ENCODE data around the gene PDE9A.
"Not testable (repeated sequence)": the region's sequence is repeated elsewhere in the genome, so short reads cannot be mapped to it uniquely, and the experiment has no call there.

PDE9A gene

DNA sequence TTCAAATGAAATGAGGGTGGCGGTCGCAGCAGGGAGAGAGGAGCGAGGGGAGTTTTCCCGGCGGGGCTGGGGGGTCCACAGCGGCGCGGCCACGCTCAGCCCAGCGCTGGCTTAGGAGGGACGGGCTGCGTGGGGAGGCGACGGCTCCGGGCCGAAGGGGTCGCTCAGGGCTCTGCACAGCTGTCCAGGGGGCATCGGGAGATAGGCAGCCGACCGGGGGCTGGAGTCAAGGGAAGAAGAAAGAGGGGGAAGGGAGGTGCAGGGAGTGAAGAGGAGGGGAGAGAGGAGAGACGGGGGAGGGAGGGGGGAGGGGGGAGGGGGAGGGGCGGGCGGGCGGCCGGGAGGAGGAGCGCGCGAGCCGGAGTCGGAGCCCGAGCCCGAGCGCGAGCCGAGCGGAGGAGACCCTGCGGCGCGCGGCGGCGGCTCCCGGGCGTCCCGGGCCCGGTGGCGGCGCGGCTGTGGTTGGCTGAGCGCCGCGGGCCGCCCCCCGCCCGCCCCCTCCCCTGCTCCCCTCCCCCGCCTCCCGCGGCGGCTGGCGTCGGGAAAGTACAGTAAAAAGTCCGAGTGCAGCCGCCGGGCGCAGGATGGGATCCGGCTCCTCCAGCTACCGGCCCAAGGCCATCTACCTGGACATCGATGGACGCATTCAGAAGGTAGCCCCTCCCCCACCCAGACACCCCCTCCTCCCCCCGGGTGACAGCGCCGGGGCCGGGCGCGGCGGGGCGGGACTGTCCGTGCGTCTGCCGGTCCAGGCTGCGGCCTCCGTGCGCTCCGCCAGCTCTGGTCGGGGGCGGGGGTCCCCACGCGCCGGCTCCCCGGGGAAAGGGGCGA lies at the start of gene PDE9A:
Gene PDE9A (plus strand): TSS at position 391 of the 831 bp plus-strand sequence. CDS start 194 bp downstream, at position 585.
- DNase-seq (ENCODE audit: low spot score) = no peak

DNA sequence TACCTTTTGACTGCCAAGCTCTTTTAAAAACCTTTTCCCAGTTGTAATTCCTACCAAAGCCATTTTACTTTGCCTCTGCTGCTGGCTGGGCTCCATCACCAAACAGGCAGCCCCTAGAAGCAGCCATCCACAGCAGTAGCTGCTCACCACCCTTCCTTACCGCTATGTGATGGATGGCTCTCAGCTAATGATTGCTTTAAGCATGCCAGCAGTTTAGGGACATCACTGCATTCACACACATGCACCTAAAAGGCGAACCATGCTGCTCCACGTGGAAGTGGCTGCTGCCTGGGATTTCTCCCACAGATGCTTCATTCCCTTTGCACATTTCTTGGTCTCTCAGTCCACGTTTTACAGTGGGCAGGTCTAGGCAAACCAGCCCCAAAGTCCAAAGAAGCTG lies 46.3 kb upstream of the PDE9A start:
- no peak for DNase-seq (ENCODE audit: low spot score)

DNA sequence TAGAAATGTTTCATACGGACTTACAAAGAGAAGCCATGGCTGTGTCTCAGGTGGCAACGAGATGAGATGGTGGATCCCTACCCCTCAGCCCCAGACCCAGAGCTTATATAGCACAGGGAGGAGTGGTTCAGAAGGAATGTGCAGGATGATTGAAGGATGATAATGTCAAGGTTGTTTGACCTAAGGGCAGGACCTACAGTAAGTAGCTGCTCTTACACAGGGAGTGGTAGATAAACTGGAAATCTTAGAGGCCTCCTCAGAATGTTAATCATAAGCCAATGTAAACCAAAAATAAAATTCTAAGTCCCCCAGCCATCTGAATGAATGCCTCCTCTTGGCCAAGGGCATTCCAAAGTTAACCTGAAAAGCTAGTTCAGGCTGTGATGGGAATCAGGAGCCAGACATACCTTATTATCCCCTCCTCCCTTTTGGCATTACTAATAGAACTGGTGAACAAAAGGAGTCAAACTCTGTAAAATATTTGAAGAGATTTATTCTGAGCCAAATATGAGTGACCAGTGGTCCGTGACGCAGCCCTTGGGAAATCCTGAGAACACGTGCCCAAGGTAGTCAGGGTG lies 45.8 kb upstream of the PDE9A start:
- no peak for DNase-seq (ENCODE audit: low spot score)

DNA sequence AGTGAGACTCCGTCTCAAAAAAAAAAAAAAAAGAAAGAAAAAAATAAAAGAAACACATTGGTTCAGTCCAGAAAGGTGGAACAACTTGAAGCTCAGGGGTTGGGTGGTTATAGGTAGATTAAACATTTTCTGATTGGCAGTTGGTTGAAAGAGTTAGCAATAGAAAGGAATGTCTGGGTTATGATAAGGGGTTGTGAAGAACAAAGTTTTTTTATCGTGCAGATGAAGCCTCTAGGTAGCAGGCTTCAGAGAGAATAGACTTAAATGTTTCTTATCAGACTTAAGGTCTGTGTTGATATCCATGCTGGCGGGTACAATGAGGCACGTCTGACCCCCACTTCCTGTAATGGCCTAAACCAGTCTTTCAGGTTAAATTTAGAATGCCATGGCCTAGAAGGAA lies 45.0 kb upstream of the PDE9A start:
- no peak for DNase-seq (ENCODE audit: low spot score)

DNA sequence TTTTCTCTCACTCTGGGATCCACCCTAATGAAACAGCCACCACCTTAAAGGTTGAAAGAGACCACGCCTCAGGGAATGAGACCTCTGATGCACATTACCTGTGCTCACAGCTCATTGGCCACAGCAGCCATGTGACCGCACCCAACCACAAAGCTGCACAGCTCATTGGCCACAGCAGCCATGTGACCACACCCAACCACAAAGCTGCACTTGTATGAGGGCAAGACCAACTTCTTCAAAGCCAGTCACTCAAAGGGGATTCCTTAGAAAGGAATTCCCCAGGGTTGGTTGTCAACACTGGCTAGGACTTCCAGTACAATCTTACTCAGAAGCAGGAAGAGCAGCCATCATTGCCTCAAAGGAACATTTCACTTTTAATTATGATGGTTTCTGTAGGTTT lies 43.6 kb upstream of the PDE9A start:
- peak; percentile 21 for DNase-seq (ENCODE audit: low spot score)

DNA sequence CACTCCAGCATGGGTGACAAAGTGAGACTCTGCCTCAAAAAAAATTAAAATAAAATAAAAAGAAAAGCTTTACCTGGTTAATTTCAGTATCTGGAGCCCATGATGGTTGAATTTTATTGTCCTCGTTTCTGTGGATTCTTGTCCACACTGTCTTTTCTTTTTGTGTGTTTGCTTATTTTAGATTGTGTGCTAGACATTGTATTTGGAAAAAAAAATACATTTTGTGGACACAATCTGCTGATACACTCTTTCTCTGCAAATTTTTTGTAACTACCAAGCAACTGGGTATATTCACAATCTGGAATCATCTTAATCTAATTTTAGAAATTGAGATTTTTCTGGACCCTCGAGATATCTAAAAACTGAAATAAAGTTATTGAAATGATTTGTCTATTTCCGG lies 41.6 kb upstream of the PDE9A start:
- no peak for DNase-seq (ENCODE audit: low spot score)

DNA sequence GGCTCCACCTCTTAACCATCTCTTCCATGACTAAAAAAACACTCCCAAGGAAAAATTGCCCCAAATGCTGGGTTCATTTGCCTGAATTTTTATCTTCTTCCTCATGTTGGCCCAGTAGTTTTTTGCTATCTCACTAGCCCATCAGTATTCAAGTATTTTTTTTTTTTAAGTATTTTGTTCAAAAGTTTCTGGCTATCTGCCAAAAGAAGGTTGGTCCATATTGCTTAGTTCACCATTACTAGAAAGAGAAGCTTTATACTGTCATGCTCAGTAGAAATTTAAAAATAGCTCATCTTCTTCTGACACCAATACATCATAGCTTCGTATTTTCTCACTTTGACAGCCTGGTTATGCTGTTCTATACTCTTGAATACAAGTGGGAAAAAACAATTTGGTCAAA lies 41.0 kb upstream of the PDE9A start:
- DNase-seq (ENCODE audit: low spot score) = no peak

DNA sequence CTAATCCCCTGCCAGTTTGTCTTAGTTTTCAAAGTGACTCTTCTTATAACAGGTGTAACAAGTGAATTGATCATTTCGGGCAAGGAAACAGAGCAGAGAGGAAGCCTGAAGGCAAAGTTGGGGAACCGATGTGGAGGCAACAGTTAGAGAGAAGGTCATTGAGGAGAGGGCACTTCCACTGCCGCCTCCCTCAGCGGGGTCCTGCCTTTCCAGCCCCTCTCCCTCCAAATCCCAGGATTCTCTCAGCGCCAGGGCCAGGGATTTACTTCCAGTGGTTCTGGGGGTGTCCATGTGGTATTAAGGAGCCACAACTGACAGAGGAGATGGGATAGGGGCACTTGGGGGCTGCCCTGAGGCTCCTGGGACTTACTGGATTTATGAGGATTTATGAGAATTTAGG lies 39.7 kb upstream of the PDE9A start:
- no peak for DNase-seq (ENCODE audit: low spot score)

DNA sequence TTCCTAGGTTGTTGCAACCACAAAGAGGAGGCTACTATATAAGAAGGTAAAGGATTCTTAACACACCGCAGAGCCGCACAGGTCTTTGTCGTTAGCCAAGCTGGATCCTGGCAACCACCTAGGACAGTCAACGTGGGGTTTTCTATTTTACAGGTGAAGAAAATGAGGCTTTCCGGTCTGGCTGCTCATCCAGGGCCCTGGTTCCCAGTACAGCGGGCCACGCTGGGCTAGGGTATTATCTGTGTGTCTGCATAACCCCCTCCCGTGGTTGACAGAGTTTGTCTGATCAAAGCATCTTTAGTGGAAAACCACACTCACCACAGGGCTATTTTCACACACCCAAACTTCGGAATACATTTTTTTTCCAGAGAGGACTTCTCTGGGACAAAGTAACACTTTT lies 39.0 kb upstream of the PDE9A start:
- no peak for DNase-seq (ENCODE audit: low spot score)

DNA sequence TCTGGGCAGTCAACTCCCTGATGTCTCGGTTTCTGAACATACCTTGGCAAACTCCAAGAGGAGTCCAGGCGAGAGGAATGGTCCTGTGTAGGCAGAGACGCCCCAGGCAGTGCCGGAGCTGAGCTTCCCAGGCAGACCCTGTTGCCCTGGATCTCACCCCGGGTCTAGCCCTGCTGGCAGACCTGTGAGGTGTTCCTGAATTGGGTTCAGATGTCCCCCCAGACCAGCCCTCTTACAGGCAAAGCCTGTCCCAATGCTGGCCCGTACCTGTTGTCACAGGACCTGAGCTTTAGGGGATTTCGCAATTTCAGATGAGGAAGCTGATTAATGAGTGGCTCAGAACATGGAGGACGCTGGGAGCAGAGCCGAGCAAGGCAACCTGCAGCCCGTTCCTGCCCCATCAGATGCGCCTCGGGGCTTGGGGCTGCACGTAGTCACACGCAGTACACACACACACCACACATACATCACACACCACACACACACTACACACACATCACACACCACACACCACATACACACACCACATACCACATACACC lies 38.5 kb upstream of the PDE9A start:
- DNase-seq (ENCODE audit: low spot score) = peak; percentile 11

DNA sequence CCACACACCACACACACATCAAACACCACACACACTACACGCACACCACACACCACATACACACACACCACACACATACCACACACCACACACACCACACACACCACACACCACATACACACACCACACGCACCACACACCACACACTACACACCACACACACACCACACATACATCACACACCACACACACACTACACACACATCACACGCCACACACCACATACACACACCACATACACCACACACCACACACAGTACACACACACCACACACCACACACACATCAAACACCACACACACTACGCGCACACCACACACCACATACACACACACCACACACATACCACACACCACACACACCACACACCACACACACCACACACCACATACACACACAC lies 38.0 kb upstream of the PDE9A start:
- DNase-seq (ENCODE audit: low spot score) = not testable (repeated sequence)

DNA sequence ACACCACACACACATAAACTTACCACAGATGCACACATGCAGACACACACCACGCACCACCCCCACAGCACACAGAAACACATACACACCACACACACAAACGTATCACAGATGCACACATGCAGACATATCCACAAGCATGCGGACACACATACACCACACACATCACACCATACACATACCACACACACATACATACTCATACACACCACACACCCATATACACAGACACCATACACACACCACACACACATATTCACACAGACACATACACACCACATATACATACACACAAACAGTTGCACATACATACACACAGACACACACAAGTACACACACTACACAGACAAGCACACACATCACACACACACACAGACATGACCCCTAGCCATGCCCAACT lies 37.5 kb upstream of the PDE9A start:
- no peak for DNase-seq (ENCODE audit: low spot score)

DNA sequence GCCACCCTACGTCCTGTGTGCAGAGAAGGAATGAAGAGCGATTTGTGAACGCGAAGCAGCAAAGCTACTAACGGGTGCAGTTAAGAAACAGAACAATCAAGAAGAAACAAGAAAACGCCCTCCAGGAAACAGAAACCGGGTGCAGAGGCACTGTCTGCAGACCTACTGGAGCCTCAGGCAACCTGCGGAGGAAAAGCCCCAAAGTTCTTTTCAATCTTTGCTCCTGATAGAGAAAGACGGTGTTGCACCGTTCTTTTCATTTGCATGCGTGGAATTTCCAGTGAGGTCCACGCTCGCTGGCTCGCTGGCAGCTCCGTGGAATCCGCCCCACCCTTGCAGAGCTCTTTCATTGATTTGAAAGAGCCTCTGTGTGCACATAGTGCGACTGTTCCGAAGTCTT lies 37.0 kb upstream of the PDE9A start:
- DNase-seq (ENCODE audit: low spot score) = no peak

DNA sequence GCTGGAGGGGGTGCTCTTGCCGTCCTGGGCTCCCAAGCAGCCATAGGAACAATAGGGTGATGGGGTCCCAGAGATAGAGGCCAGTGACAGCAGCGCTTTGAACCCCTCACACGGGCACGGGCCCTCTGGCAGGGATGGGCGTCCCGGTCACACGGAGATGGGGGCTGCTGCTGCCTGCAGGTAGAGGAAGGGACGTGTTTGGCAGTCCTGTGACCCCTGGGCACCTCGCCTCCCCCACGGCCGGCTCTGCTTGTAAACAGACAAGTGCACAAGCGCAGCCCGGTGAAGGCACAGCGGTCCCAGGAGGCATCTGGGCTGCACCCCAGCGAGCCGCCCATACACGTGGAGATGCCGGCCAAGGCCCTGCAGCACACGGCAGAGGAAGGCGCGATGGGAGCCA lies 36.5 kb upstream of the PDE9A start:
- DNase-seq (ENCODE audit: low spot score) = no peak

DNA sequence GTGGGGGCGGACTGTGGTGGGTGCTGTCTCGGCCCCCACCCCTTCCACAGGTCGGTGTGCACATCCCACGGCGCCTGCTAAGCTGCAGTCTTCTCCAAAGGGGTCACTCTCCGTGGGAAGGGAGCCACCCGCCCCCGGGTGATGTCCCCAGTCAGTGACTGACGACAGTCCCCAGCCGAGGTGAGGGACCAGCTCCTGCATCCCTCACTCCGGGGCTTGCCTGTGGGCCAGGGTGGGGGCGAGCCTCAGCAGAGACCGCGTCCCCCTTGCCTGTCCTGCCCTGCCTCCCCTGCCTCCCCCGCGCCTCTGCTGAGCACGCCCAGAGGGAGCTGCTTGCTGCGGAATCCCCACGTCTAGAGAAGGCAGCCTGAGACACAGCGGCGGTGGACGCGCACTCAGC lies 35.9 kb upstream of the PDE9A start:
- DNase-seq (ENCODE audit: low spot score) = no peak

DNA sequence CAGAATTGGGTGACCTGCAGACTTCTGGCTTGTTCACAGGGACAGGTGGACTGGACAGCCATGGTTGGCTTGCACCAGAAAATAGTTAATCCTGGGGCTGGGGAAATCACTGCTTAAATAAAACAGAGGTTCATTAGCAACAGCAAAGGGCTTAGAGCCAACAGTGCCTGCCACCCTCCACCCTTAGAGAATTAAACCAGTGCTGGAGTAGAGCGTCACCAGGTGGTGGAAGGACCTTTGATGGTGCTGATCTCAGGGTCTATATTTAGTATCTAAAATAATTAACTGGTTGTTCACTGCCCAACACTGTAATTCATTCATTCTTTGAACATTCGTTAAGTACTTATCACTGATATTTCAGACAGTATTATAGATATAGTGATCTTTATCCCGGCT lies 34.7 kb upstream of the PDE9A start:
- no peak for DNase-seq (ENCODE audit: low spot score)

DNA sequence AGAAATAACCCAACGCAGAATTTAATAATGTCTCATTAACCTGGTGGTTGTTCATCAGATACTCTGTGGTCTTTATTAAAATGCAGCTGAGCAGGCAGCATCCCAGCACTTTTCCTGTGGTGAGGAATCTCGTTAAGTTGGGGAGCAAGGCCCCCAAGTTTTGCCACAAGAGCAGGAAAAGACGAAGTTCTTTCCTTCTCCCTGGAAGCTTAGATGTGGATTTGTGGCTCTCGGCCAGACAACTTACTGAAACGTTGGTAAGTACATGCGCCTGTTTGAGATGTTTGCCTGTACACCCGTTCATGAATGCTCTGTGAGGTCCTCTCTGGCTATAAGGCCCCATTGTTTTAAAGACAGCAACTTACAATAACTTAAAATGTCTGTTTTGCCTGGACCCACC lies 34.3 kb upstream of the PDE9A start:
- DNase-seq (ENCODE audit: low spot score) = no peak

DNA sequence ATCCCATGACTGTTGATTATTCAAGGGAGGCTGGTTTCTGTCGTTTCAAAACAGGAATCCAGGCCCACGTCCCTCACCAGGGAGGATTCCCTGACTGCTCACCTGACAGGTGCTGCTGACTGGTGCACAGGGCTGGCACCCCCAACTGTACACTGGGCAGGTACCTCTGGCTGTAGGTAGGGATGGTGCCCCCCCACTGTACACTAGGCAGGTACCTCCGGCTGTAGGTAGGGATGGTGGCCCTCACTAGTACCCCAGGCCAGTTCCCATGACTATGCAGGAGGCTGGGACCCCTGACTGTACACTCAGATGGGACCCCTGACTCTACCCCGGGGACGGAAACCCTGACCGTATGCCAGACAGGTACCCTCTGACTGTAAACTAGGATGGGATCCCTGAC lies 33.6 kb upstream of the PDE9A start:
- DNase-seq (ENCODE audit: low spot score) = no peak

DNA sequence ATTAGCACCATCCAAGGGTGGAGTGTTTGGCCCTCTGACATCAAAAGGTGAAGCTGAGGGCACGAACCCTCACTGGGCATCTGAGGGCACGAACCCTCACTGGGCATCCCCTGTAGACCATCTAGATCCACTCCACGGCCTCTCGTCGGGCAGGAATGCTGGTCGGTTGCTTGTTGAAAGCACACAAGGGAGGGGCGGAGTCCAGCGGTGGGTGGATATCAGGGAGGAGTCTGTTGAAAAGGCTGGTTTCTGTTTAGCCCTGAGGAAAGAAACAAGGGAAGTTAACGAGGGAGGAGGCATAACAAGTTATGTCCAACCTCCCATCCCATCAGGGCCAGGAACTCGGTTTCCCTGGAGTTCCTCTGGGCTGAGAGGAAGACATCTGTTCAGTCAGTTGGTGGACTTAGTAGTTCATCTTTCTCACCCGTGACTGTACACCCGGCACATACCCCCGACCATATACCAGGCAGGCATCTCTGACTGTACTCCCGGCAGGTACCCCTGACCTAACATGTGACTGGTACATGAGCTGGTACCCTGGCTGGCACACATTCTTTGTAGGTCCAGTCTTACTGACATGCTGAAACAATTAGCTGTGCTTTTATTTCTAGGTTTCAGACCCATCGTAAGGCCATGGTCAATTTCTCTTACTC lies 32.1 kb upstream of the PDE9A start:
- DNase-seq (ENCODE audit: low spot score) = no peak

DNA sequence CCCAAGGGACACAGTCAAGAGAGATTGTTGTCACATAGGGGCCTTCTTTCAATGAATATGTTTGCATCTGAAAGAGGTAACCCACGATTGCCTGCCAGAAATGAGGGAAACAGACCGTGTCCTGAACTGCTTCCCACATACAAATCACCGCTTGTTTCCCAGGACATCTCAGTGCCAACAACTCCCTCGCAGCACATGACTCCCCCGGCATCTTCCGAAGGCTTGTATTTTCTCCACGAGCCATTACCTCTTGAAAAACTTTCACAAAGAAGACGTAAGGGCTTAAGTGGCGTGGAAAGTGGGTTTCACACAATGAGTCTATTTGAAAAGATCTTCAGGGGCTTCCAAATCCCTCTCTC lies 31.6 kb upstream of the PDE9A start:
- no peak for DNase-seq (ENCODE audit: low spot score)

DNA sequence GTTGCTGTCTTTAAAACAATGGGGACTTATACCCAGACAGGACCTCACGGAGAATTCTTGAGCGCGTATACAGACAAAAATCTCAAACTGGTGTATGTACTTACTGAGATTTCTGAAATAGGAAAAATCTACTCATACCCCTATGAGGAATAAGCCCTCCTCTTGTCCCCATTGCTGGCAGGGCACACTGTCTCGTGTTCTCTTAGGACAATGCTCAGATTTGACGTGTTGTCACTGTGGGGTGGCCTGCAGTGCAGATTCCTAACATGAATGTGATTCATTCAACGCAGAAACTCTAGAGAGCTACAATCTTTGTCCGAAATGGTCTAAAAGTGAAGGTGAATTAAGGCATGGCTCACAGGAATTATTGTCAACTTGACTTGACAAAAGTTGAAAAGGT lies 31.1 kb upstream of the PDE9A start:
- DNase-seq (ENCODE audit: low spot score) = no peak

DNA sequence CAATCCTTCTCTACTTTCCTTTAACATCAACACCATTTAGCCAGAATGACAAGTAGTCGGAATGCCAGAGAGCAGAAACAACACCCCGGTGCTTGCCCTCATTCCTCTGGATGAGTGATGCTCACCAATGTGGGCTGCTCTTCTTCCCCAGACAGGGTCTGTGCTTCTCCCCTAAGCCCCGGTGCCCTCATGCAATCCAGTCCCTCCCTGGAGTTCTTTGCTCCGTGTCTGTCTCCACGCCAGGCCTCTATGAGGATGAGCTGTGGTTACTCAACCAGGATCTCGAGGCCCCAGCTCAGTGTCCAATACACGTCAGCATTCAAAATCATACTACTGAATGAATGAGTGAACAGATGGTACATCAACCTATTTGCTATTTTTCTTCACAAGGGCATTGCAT lies 29.7 kb upstream of the PDE9A start:
- no peak for DNase-seq (ENCODE audit: low spot score)

DNA sequence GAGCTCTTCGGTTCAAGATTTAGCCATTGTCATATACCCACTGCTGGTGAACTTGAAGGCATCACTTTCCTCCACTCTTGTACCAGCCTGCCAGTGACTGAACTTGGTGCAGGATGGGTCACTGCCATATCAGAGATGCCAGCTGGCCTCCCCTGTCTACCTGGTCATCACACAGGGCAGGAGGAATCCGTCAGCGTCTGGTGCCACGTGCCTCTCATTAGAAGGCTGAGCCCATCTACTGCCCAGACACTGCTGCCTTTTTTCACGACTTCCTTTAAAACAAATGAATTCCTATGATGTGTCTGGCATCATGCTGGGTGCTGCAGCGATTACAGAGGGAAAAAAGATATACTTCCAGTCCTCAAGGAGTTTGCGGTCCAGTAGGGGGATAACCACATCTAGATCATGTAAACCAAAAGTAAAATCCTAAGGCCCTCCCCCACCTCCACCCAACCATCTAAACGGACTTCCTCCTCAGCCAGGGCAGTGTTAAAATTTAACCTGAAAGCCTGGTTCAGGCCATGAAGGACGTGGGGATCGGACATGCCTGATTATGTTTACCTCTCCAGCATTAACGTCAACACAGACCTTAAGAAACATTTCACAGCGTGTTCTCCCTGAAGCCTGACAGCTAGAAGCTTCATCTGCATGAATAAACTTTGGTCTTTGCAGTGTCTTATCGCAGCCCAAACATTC lies 29.2 kb upstream of the PDE9A start:
- no peak for DNase-seq (ENCODE audit: low spot score)

All from RKO (cell line).